ENCODE measurements around the gene NTNG1.

NTNG1 gene

GRCh38 chr1:107264561-107264960, 123.7 kb downstream of the NTNG1 start:
- no peak for DNase-seq

GRCh38 chr1:107267489-107267888, 126.7 kb downstream of the NTNG1 start:
- no peak for DNase-seq

GRCh38 chr1:107272321-107272720, 131.5 kb downstream of the NTNG1 start:
- no peak for DNase-seq

GRCh38 chr1:107273515-107273914, 132.7 kb downstream of the NTNG1 start:
- no peak for DNase-seq

GRCh38 chr1:107274227-107274626, 133.4 kb downstream of the NTNG1 start:
- DNase-seq = no peak

- no peak for DNase-seq
Observed at GRCh38 chr1:107276247-107276646, 135.4 kb downstream of the NTNG1 start.

- DNase-seq = peak; percentile 77
Observed at GRCh38 chr1:107277022-107277421, 136.2 kb downstream of the NTNG1 start.

- DNase-seq = no peak
Observed at GRCh38 chr1:107286125-107286524, 145.3 kb downstream of the NTNG1 start.

GRCh38 chr1:107291987-107292386, 151.1 kb downstream of the NTNG1 start:
- no peak for DNase-seq

- DNase-seq = no peak
Observed at GRCh38 chr1:107293901-107294613, 153.2 kb downstream of the NTNG1 start.

- DNase-seq = no peak
Observed at GRCh38 chr1:107294686-107295085, 153.8 kb downstream of the NTNG1 start.

GRCh38 chr1:107297681-107298080, 156.8 kb downstream of the NTNG1 start:
- DNase-seq = no peak

- no peak for DNase-seq
Observed at GRCh38 chr1:107298526-107298925, 157.7 kb downstream of the NTNG1 start.

- no peak for DNase-seq
Observed at GRCh38 chr1:107299521-107299920, 158.7 kb downstream of the NTNG1 start.

GRCh38 chr1:107309962-107310361, 169.1 kb downstream of the NTNG1 start:
- DNase-seq = no peak

GRCh38 chr1:107315652-107316051, 174.8 kb downstream of the NTNG1 start:
- DNase-seq = no peak

- DNase-seq = no peak
Observed at GRCh38 chr1:107318932-107319331, 178.1 kb downstream of the NTNG1 start.

GRCh38 chr1:107323784-107324183, 182.9 kb downstream of the NTNG1 start:
- DNase-seq = no peak

- no peak for DNase-seq
Observed at GRCh38 chr1:107326824-107327445, 186.1 kb downstream of the NTNG1 start.

- no peak for DNase-seq
Observed at GRCh38 chr1:107327446-107327845, 186.6 kb downstream of the NTNG1 start.

GRCh38 chr1:107328087-107328486, 187.2 kb downstream of the NTNG1 start:
- DNase-seq = no peak

- DNase-seq = no peak
Observed at GRCh38 chr1:107339775-107340174, 198.9 kb downstream of the NTNG1 start.

- no peak for DNase-seq
Observed at GRCh38 chr1:107342316-107342715, 201.5 kb downstream of the NTNG1 start.

- no peak for DNase-seq
Observed at GRCh38 chr1:107342768-107343167, 201.9 kb downstream of the NTNG1 start.

- DNase-seq = no peak
Observed at GRCh38 chr1:107343601-107344000, 202.8 kb downstream of the NTNG1 start.
